Hepatocyte (in vitro differentiated cells): ENCODE data around the gene SLIT2. TPM values are rescaled to one million over a fixed set of nuclear protein-coding genes. Genes with fewer than 3 reads are reported as not detected.
A peak's percentile ranks its signal among the peaks of the same experiment; 100 is the strongest.

Experiments used
- DNase-seq: peaks from one replicate; pipeline ENCODE4 v3.0.0-alpha.2; 2016; ENCODE audit warnings: low spot score
- H2AFZ ChIP-seq: fragments of 200-600 bp; sonication (generic); 2 replicates; pipeline ENCODE4 v1.6.0; 2016; ENCODE audit warnings: antibody characterized with exemption, mild to moderate bottlenecking
- H3K27ac ChIP-seq: fragments of 200-600 bp; sonication (generic); 2 replicates; pipeline ENCODE4 v1.5.1; 2016; ENCODE audit warnings: mild to moderate bottlenecking
- H3K27me3 ChIP-seq: fragments of 200-600 bp; sonication (generic); 2 replicates; pipeline ENCODE4 v1.6.1; 2016
- H3K36me3 ChIP-seq: fragments of 200-600 bp; sonication (generic); replicated peaks from 2 replicates; pipeline ENCODE4 v1.5.1; 2016; ENCODE audit warnings: low read depth; ENCODE audit not compliant: insufficient read depth
- H3K4me1 ChIP-seq: fragments of 200-600 bp; sonication (generic); 2 replicates; pipeline ENCODE4 v1.5.1; 2016; ENCODE audit warnings: mild to moderate bottlenecking, moderate library complexity; ENCODE audit not compliant: insufficient read depth
- H3K4me2 ChIP-seq: fragments of 200-600 bp; sonication (generic); 2 replicates; pipeline ENCODE4 v1.6.0; 2016
- H3K4me3 ChIP-seq: fragments of 200-600 bp; sonication (generic); 2 replicates; pipeline ENCODE4 v1.5.1; 2016; ENCODE audit warnings: mild to moderate bottlenecking
- H3K79me2 ChIP-seq: fragments of 200-600 bp; sonication (generic); 2 replicates; pipeline ENCODE4 v1.6.0; 2017; ENCODE audit warnings: mild to moderate bottlenecking
- H3K9me2 ChIP-seq: fragments of 200-600 bp; sonication (generic); replicated peaks from 2 replicates; pipeline ENCODE4 v1.6.0; 2017; ENCODE audit warnings: mild to moderate bottlenecking; ENCODE audit not compliant: insufficient read depth
- H3K9me3 ChIP-seq: fragments of 200-600 bp; sonication (generic); 2 replicates; pipeline ENCODE4 v1.5.1; 2016; ENCODE audit warnings: low read depth, mild to moderate bottlenecking
- H4K20me1 ChIP-seq: fragments of 200-600 bp; sonication (generic); 2 replicates; pipeline ENCODE4 v1.6.0; 2016; ENCODE audit warnings: mild to moderate bottlenecking; ENCODE audit not compliant: insufficient read depth, poor library complexity, severe bottlenecking
- EZH2 ChIP-seq: fragments of 200-600 bp; sonication (generic); IDR thresholded peaks from 2 replicates; pipeline ENCODE4 v1.6.1; 2016; ENCODE audit warnings: antibody characterized with exemption, mild to moderate bottlenecking, borderline replicate concordance
- EZH2phosphoT487 ChIP-seq: fragments of 200-600 bp; sonication (generic); IDR thresholded peaks from one replicate; pipeline ENCODE4 v1.6.1; 2018; ENCODE audit warnings: antibody characterized with exemption, mild to moderate bottlenecking, low read depth, moderate library complexity; ENCODE audit not compliant: unreplicated experiment, severe bottlenecking
- WGBS: methylation state at CpG from one replicate; pipeline ENCODE4 v1.1.6; 2016; ENCODE audit warnings: low lambda C conversion rate; ENCODE audit errors: missing lambda C conversion rate; 5-methylcytosine and 5-hydroxymethylcytosine counted together
- polyA plus RNA-seq: library from polyadenylated mRNA; unstranded; fragments of >200 nt; fragmentation: Nextera tagmentation; extraction: Ambion mirVana; gene quantifications from 2 replicates; pipeline ENCODE4 v1.2.1, GENCODE V29; 2016
- total RNA-seq: library from RNA; depleted of rRNA; stranded (reverse); fragments of >200 nt; gene quantifications from 2 replicates; pipeline ENCODE4 v1.2.3, GENCODE V29; 2014
- TF ChIP-seq, protein P1 (sequence below): fragments of 200-600 bp; sonication (generic); IDR thresholded peaks from 2 replicates; pipeline ENCODE4 v1.5.1; 2016; ENCODE audit warnings: antibody characterized with exemption, mild to moderate bottlenecking; ENCODE audit not compliant: poor library complexity

Gene SLIT2
- total and polyA plus RNA-seq, 2 experiments from 2014 or later, result 29.2 to 33.1 TPM

- no peak for DNase-seq
- Histone ChIP-seq H2AFZ (no peak overlapping the region), H3K36me3 (no peaks in the 10 kb centered on the region), H3K4me2 (peak overlapping the region; percentile 88), H3K27ac (no peak overlapping the region), H3K4me3 (peak overlapping the region; percentile 83), H3K4me1 (peaks cover 5% of the 10 kb centered on the region), H3K9me3 (no peaks in the 10 kb centered on the region), H3K27me3 (peaks cover 23% of the 10 kb centered on the region), H4K20me1 (peaks cover 29% of the 10 kb centered on the region), H3K79me2 (peaks cover 43% of the 10 kb centered on the region), H3K9me2 (no peaks in the 10 kb centered on the region)
- TF ChIP-seq EZH2 (no peak), EZH2phosphoT487 (no peak)
- TF ChIP-seq, protein P1, sequence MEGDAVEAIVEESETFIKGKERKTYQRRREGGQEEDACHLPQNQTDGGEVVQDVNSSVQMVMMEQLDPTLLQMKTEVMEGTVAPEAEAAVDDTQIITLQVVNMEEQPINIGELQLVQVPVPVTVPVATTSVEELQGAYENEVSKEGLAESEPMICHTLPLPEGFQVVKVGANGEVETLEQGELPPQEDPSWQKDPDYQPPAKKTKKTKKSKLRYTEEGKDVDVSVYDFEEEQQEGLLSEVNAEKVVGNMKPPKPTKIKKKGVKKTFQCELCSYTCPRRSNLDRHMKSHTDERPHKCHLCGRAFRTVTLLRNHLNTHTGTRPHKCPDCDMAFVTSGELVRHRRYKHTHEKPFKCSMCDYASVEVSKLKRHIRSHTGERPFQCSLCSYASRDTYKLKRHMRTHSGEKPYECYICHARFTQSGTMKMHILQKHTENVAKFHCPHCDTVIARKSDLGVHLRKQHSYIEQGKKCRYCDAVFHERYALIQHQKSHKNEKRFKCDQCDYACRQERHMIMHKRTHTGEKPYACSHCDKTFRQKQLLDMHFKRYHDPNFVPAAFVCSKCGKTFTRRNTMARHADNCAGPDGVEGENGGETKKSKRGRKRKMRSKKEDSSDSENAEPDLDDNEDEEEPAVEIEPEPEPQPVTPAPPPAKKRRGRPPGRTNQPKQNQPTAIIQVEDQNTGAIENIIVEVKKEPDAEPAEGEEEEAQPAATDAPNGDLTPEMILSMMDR, result no peak
- whole genome bisulfite sequencing, result 3% methylated on average over 20 of the region's 21 CpGs
Measured at GRCh38 chr4:20253283-20253734, 1.6 kb downstream of the SLIT2 start.

DNA sequence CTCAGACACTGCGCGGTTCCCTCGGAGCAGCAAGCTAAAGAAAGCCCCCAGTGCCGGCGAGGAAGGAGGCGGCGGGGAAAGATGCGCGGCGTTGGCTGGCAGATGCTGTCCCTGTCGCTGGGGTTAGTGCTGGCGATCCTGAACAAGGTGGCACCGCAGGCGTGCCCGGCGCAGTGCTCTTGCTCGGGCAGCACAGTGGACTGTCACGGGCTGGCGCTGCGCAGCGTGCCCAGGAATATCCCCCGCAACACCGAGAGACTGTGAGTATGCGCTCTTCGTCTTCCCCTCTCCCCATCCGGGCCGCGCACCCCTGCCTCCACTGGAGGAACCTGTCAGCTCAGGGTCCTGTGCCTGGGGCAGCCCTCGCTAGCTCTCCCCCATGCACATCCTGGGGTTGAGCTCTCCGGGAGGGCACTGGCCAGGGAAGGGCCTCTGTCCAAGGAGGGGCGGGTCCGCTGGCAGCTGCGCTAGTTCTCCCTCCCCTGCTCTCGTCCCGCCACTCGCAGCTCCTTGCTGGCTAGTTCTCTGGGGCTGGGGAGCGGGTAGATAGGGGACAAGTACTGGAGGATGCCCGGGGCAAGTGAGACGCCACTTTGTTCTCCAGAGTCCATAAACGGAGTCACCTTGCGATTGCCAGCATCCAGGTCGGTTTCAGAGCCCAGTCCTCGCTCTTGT lies 2.2 kb downstream of the SLIT2 start:
- Histone ChIP-seq H4K20me1 (peaks cover 29% of the 10 kb centered on the region), H3K79me2 (peaks cover 43% of the 10 kb centered on the region), H3K9me3 (no peaks in the 10 kb centered on the region), H3K27me3 (peaks cover 23% of the 10 kb centered on the region), H3K9me2 (no peaks in the 10 kb centered on the region), H3K36me3 (no peaks in the 10 kb centered on the region), H3K4me2 (peak overlapping the region; percentile 88), H3K4me3 (peak overlapping the region; percentile 83), H3K4me1 (peaks cover 5% of the 10 kb centered on the region), H2AFZ (no peak overlapping the region), H3K27ac (no peak overlapping the region)
- DNase-seq, result peak; percentile 28
- no peak for TF ChIP-seq EZH2phosphoT487
- TF ChIP-seq, protein P1, result no peak
- TF ChIP-seq EZH2, result no peak
- 1% methylated on average over 42 of the region's 43 CpGs for WGBS

- H3K4me3 ChIP-seq, result peak overlapping the region; percentile 83
- peaks cover 29% of the 10 kb centered on the region for H4K20me1 ChIP-seq
- H3K4me2 ChIP-seq, result peak overlapping the region; percentile 88
- H3K36me3 ChIP-seq, result no peaks in the 10 kb centered on the region
- TF ChIP-seq, protein P1, result peak; percentile 7
- no peak for TF ChIP-seq EZH2
- no peak for TF ChIP-seq EZH2phosphoT487
- H3K27ac ChIP-seq, result no peak overlapping the region
- DNase-seq, result peak; percentile 46
- peak overlapping the region; percentile 23 for H2AFZ ChIP-seq
- H3K79me2 ChIP-seq, result peaks cover 43% of the 10 kb centered on the region
- H3K9me2 ChIP-seq, result no peaks in the 10 kb centered on the region
- no peaks in the 10 kb centered on the region for H3K9me3 ChIP-seq
- WGBS, result under 1% methylated on average over 59 of the region's 72 CpGs
- peaks cover 23% of the 10 kb centered on the region for H3K27me3 ChIP-seq
- peaks cover 5% of the 10 kb centered on the region for H3K4me1 ChIP-seq
Measured at GRCh38 chr4:20254511-20255250, 3.0 kb downstream of the SLIT2 start.
